K562 (cell line): Measurements from ENCODE around the gene LRMDA. TPM values are rescaled to one million over a fixed set of nuclear protein-coding genes. Genes with fewer than 3 reads are reported as not detected.

ENCODE experiments used
- ATAC-seq: fragments of 200-7000 bp; cut with Tn5 transposase; 3 replicates; pipeline ENCODE4 v1.9.1; 2020; ENCODE audit warnings: moderate library complexity
- BruUV-seq: library from RNA; stranded (reverse); fragments of 400-500 nt; replicated peaks from 2 replicates; lab custom pipeline; 2021; lab: Mats Ljungman, UMichigan
- CTCF ChIA-PET: fragments of 300-600 bp; formaldehyde crosslinking; extraction: SDS; loops from one replicate; lab custom pipeline; 2021; ENCODE audit warnings: low intra/inter-chr PET ratio; lab: Yijun Ruan, JAX
- POLR2A ChIA-PET: fragments of 300-600, 350-650 bp; sonication (Branson Sonifier 250); formaldehyde crosslinking; extraction: SDS; loops from one replicate; lab custom pipeline; 2021; ENCODE audit warnings: antibody characterized with exemption, inconsistent platforms; lab: Yijun Ruan, JAX
- DNase-seq, 4 experiments: peaks; one replicate each; pipeline versions ENCODE4 v3.0.0 to v3.0.0-alpha.2; 2011 to 2018; ENCODE audit warnings: low spot score in 3 of 4, mixed read lengths in 3 of 4; ENCODE audit errors: extremely low read depth in 1 of 4
- FAIRE-seq: peaks from 2 replicates; lab custom pipeline; 2011; peaks lifted over from hg19 to GRCh38; lab: Jason Lieb, UNC
- H2AFZ ChIP-seq: 2 replicates; pipeline ENCODE4 v1.6.0; 2011; ENCODE audit warnings: low read depth, low read length, control low read depth, inconsistent platforms
- H3K27ac ChIP-seq: fragments of 200-600 bp; 3 replicates; pipeline ENCODE4 v1.8.0; 2011; ENCODE audit warnings: low read depth, mild to moderate bottlenecking, control low read depth, inconsistent platforms, low read length, moderate library complexity, mixed read lengths; ENCODE audit errors: extremely low read depth
- H3K27me3 ChIP-seq, 2 experiments: fragments of 300-600 bp in 1 of 2; 2 replicates in 1 of 2; 3 replicates in 1 of 2; pipeline versions ENCODE4 v1.6.0 to v1.8.0; 2011; ENCODE audit warnings: inconsistent platforms in 2 of 2, low read length in 2 of 2, mild to moderate bottlenecking in 1 of 2, mixed read lengths in 1 of 2, moderate library complexity in 1 of 2; ENCODE audit not compliant: control insufficient read depth in 2 of 2, insufficient read depth in 2 of 2
- H3K36me3 ChIP-seq: fragments of 300-600 bp; 3 replicates; pipeline ENCODE4 v1.8.0; 2011; ENCODE audit warnings: mild to moderate bottlenecking, low read length, inconsistent platforms; ENCODE audit not compliant: control insufficient read depth, insufficient read depth
- H3K4me1 ChIP-seq, 2 experiments: fragments of 200-600 bp in 1 of 2; replicated peaks in 1 of 2; 2 replicates in 1 of 2; 3 replicates in 1 of 2; pipeline versions ENCODE4 v1.5.1 to v1.8.0; 2011; ENCODE audit warnings: inconsistent platforms in 2 of 2, low read length in 2 of 2, mild to moderate bottlenecking in 1 of 2, mixed read lengths in 1 of 2, moderate library complexity in 1 of 2; ENCODE audit not compliant: control insufficient read depth in 2 of 2, insufficient read depth in 2 of 2
- H3K4me2 ChIP-seq: 2 replicates; pipeline ENCODE4 v1.6.1; 2011; ENCODE audit warnings: low read length, control low read depth, inconsistent platforms, mixed read lengths; ENCODE audit not compliant: insufficient read depth
- H3K4me3 ChIP-seq: fragments of 200-600 bp; sonication (generic), shearing (Covaris generic); 2 replicates; pipeline ENCODE4 v1.5.1; 2016; ENCODE audit warnings: control low read depth, inconsistent platforms
- H3K79me2 ChIP-seq: fragments of 200-600 bp; 3 replicates; pipeline ENCODE4 v1.8.0; 2011; ENCODE audit warnings: low read length, inconsistent platforms; ENCODE audit not compliant: control insufficient read depth, insufficient read depth
- H3K9ac ChIP-seq, 2 experiments: 2 replicates each; pipeline versions ENCODE4 v1.6.0 to v1.6.1; 2011; ENCODE audit warnings: low read depth in 2 of 2, low read length in 2 of 2, control low read depth in 1 of 2, inconsistent platforms in 1 of 2, mild to moderate bottlenecking in 1 of 2, mixed read lengths in 1 of 2; ENCODE audit not compliant: insufficient read depth in 1 of 2
- H3K9me1 ChIP-seq: one replicate; pipeline ENCODE4 v1.6.0; 2011; ENCODE audit warnings: inconsistent platforms, mild to moderate bottlenecking, low read length, moderate library complexity; ENCODE audit not compliant: control insufficient read depth, insufficient read depth
- H3K9me3 ChIP-seq: replicated peaks from 2 replicates; pipeline ENCODE4 v1.5.1; 2011; ENCODE audit warnings: low read depth, low read length, inconsistent platforms; ENCODE audit not compliant: control insufficient read depth, insufficient read depth
- H4K20me1 ChIP-seq: replicated peaks from 2 replicates; pipeline ENCODE4 v1.6.1; 2011; ENCODE audit warnings: low read length, inconsistent platforms, mixed read lengths; ENCODE audit not compliant: control insufficient read depth, insufficient read depth
- ATF2 ChIP-seq: sonication (generic); formaldehyde crosslinking; IDR thresholded peaks from 2 replicates; pipeline ENCODE4 v1.8.1; 2022; ENCODE audit warnings: missing genetic modification reagents
- CREB3L1 ChIP-seq: fragments of 450-650 bp; IDR thresholded peaks from 2 replicates; pipeline ENCODE4 v1.6.1; 2014; ENCODE audit warnings: low read depth, mild to moderate bottlenecking, moderate library complexity, borderline replicate concordance
- CUX1 ChIP-seq: fragments of 200-800 bp; sonication (Bioruptor generic); IDR thresholded peaks from 2 replicates; pipeline ENCODE4 v1.6.1; 2016; ENCODE audit warnings: missing genetic modification characterization, missing compliant biosample characterization
- E2F6 ChIP-seq, 2 experiments: IDR thresholded peaks; 2 replicates each; pipeline ENCODE4 v1.6.1; 2011; ENCODE audit warnings: borderline replicate concordance in 1 of 2, control low read depth in 1 of 2, low read depth in 1 of 2, low read length in 1 of 2, mild to moderate bottlenecking in 1 of 2, mixed read lengths in 1 of 2, moderate library complexity in 1 of 2; ENCODE audit not compliant: insufficient read depth in 1 of 2, insufficient read length in 1 of 2, poor library complexity in 1 of 2, severe bottlenecking in 1 of 2; ENCODE audit errors: extremely low read depth in 1 of 2
- ETS2 ChIP-seq: IDR thresholded peaks from 2 replicates; pipeline ENCODE4 v1.6.1; 2016; ENCODE audit warnings: borderline replicate concordance, missing genetic modification characterization, mild to moderate bottlenecking, moderate library complexity, missing compliant biosample characterization; ENCODE audit not compliant: poor library complexity, severe bottlenecking
- ETV5 ChIP-seq: sonication (generic); formaldehyde crosslinking; IDR thresholded peaks from 2 replicates; pipeline ENCODE4 v1.4.0; 2020; ENCODE audit warnings: low read depth, mild to moderate bottlenecking, missing genetic modification reagents
- HDAC8 ChIP-seq: fragments of 450-650 bp; IDR thresholded peaks from 2 replicates; pipeline ENCODE4 v1.6.1; 2016; ENCODE audit warnings: mild to moderate bottlenecking, missing genetic modification characterization, moderate library complexity, missing compliant biosample characterization
- KDM4B ChIP-seq, 2 experiments: fragments of 450-650 bp in 1 of 2; sonication (generic) in 1 of 2; IDR thresholded peaks; 2 replicates each; pipeline ENCODE4 v1.6.1; 2016 to 2017; ENCODE audit warnings: borderline replicate concordance in 2 of 2, antibody characterized with exemption in 1 of 2, low read depth in 1 of 2, mild to moderate bottlenecking in 1 of 2
- LEF1 ChIP-seq: fragments of 450-650 bp; IDR thresholded peaks from 2 replicates; pipeline ENCODE4 v1.6.1; 2016; ENCODE audit warnings: mild to moderate bottlenecking
- RBFOX2 ChIP-seq: fragments of 200-400 bp; formaldehyde crosslinking; IDR thresholded peaks from 2 replicates; pipeline ENCODE4 v1.6.1; 2017; ENCODE audit warnings: low read depth, mild to moderate bottlenecking, low read length, moderate library complexity
- SMAD1 ChIP-seq: fragments of 150-350 bp; IDR thresholded peaks from 2 replicates; pipeline ENCODE4 v1.6.1; 2014; ENCODE audit warnings: low read length, low read depth; ENCODE audit not compliant: partially characterized antibody
- SRSF1 ChIP-seq: fragments of 200-400 bp; formaldehyde crosslinking; IDR thresholded peaks from 2 replicates; pipeline ENCODE4 v1.6.1; 2017; ENCODE audit warnings: mild to moderate bottlenecking, low read depth, low read length, moderate library complexity
- ZNF146 ChIP-seq: IDR thresholded peaks from one replicate; pipeline ENCODE4 v1.6.1; 2018; ENCODE audit warnings: missing compliant biosample characterization; ENCODE audit not compliant: unreplicated experiment
- ZNF316 ChIP-seq: fragments of 450-650 bp; IDR thresholded peaks from 2 replicates; pipeline ENCODE4 v1.6.1; 2016
- in situ Hi-C: fragments of 300-500 bp; cut with MboI; formaldehyde crosslinking; loops from 4 replicates; pipeline ENCODE4 v1.15.0; 2018; ENCODE audit warnings: inconsistent platforms, mixed read lengths
- intact Hi-C: fragments of 100-400 bp; cut with micrococcal nuclease; formaldehyde crosslinking; loops from 2 replicates; pipeline ENCODE4 v1.14.2; 2022
- polyA plus RNA-seq, 8 experiments: library from polyadenylated mRNA; depleted of rRNA in 4 of 8; stranded (reverse) in 5 of 8; unstranded in 3 of 8; fragments of >200 nt; fragmentation: Nextera tagmentation in 2 of 8; fragmentation: Illumina TruSeq in 1 of 8; extraction: Ambion mirVana in 2 of 8; extraction: Trizol in 1 of 8; gene quantifications; 2 replicates each; pipeline versions ENCODE4 v1.2.1 to v1.2.3, GENCODE V29; 2011 to 2014; ENCODE audit warnings: inconsistent platforms in 1 of 8, missing spikeins in 1 of 8
- total RNA-seq, 7 experiments: library from RNA; depleted of rRNA in 6 of 7; stranded (reverse); fragments of >200 nt in 6 of 7; fragmentation: Illumina TruSeq in 2 of 7; extraction: Trizol in 2 of 7; gene quantifications; 2 replicates each; pipeline versions ENCODE4 v1.2.1 to v1.2.3, GENCODE V29; 2011 to 2021; ENCODE audit warnings: low replicate concordance in 1 of 7

Gene LRMDA
- total and polyA plus RNA-seq, 9 of the 15 experiments (the other 6 are each of a cell fraction or from before 2014, with no cell fraction given) = 0.25 TPM; not detected in 8

GRCh38 chr10:76394707-76395042 lies 963.3 kb downstream of the LRMDA start:
- Histone ChIP-seq H3K4me2 (no peak overlapping the region), H3K36me3 (no peaks in the 10 kb centered on the region), H3K4me3 (no peak overlapping the region), H3K9me3 (no peaks in the 10 kb centered on the region), H3K9ac (no peak overlapping the region), H3K27ac (no peak overlapping the region), H3K4me1 (no peaks in the 10 kb centered on the region), H3K27me3 (no peaks in the 10 kb centered on the region), H4K20me1 (no peaks in the 10 kb centered on the region), H3K79me2 (no peaks in the 10 kb centered on the region), H2AFZ (no peak overlapping the region), H3K9me1 (no peaks in the 10 kb centered on the region)
- ATAC-seq = no peak
- in situ Hi-C loops = no loop called here
- no peak for FAIRE-seq
- POLR2A ChIA-PET = no interaction called here
- CTCF ChIA-PET = no interaction called here
- intact Hi-C loops = no loop called here
- BruUV-seq = no TSS peak
- DNase-seq = no peak
- TF ChIP-seq HDAC8 (tag) (no peak), RBFOX2 (no peak), ZNF316 (no peak), E2F6 (IDR thresholded peaks at IDR 0.05; ENCODE audit: borderline replicate concordance in 1 of 2, extremely low read depth in 1 of 2, insufficient read depth in 1 of 2, insufficient read length in 1 of 2, low read depth in 1 of 2, low read length in 1 of 2, poor library complexity in 1 of 2, severe bottlenecking in 1 of 2) (no peak), SMAD1 (no peak), LEF1 (no peak), ATF2 (no peak), CREB3L1 (no peak), SRSF1 (no peak), KDM4B (IDR thresholded peaks at IDR 0.05; ENCODE audit: borderline replicate concordance in 2 of 2, low read depth in 1 of 2) (no peak), ETV5 (CRISPR knock-in tag) (no peak), ZNF146 (CRISPR knock-in tag) (no peak), CUX1 (CRISPR knock-in tag) (no peak), ETS2 (tag) (no peak)
